GM18511 (cell line): ENCODE data around the gene NLN.
"Not testable (repeated sequence)": the region's sequence is repeated elsewhere in the genome, so short reads cannot be mapped to it uniquely, and the experiment has no call there.

Experiments used
- ATAC-seq: cut with Tn5 transposase; IDR thresholded peaks from one replicate; pipeline ENCODE4 v1.9.1; 2021; ENCODE audit warnings: mild to moderate bottlenecking, moderate library complexity; ENCODE audit not compliant: unreplicated experiment

The NLN gene

DNA sequence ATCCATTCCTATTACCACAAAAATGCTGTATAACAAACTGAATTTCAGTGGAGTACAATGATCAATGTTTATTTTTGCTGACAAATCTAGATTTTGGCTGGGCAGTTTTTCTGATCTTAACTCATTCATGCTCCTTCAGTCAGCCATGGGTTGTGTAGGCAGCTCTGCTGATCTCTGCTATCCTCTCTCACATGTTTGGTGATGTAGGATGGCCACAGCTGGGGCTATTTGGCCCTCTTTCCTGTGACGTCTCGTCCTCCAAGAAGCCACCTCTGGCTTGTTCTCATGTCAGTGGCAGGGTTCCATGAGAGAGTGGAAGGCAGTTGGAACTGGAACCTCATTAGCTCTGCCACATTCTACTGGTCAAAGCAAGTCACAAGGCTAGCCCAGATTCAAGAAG is 8.9 kb downstream of the NLN start:
- no peak for ATAC-seq

DNA sequence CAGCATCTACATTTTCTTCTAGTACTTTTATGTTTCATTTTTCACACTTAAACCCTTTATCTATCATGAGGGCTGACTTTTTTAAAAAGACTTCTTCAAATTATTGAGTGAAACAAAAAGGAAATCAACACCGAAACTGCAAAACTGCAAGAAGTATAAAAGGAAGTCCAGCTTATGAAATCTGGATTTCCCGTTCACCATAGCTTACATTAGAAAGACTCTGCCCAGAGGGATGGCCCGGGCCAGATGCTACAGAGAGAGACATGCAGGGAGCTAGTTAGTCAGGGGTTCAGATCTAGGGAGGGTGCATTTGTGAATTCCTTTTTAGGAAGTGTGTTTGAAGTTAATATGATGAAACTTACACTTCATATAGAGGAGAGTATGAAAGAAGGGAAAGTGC is 10.0 kb downstream of the NLN start:
- ATAC-seq: not testable (repeated sequence)

DNA sequence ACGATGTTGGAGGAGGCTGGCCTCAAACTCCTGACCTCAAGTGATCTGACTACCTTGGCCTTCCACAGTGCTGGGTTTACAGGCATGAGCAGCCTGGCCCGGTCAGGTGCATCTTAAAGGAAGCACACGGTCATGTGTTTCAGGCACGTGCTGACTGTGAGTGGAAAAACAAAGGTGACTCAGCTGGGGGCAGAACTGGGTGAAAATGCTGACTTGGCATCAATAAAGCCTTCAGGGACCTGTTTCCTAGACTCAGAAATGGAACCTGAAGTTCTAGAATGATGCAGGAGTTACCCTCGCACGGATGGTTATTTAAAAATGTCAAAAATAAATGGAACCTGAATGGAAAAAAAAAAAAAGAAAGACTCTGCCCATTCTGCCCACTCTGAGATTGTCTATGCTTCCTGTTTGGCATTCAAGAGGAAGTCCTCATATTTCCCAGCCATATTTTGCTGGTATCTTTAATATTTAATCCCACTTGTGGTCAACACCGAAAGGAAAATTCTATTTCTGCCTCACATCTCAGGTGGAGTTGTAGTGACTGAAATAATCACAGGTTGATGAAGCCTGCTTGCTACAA is 12.3 kb downstream of the NLN start:
- ATAC-seq: not testable (repeated sequence)

DNA sequence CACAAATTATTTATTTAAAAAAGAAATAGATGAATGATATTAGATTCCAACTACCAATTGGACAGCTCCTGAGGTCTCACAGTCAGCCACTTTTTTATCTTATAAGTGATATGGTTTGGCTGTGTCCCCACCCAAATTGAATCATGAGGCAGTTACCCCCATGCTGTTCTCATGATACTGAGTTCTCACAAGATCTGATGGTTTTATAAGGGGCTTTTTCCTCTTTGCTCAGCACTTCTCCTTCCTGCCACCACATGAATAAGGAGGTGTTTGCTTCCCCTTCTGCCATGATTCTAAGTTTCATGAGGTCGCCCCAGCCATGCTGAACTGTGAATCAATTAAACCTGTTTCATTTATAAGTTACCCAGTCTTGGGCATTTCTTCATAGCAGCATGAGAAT is 12.9 kb downstream of the NLN start:
- no peak for ATAC-seq

DNA sequence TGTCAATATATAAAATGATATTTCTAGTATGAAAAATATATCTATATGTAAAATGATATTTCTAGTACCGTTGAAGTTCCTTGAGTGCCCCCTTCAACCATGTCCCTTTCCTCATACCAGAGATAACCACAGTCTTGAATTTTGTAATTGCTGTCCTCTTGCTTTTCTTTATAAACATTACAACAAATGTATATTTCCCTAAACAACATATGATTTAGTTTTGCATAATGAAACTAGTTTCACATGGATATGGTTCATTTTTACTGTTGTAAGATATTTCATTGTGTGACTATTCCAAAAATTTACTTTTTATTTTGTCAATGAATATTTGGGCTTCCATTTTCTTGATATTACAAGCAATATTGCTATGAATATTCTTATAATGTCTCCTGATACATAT is 14.0 kb downstream of the NLN start:
- ATAC-seq: no peak

DNA sequence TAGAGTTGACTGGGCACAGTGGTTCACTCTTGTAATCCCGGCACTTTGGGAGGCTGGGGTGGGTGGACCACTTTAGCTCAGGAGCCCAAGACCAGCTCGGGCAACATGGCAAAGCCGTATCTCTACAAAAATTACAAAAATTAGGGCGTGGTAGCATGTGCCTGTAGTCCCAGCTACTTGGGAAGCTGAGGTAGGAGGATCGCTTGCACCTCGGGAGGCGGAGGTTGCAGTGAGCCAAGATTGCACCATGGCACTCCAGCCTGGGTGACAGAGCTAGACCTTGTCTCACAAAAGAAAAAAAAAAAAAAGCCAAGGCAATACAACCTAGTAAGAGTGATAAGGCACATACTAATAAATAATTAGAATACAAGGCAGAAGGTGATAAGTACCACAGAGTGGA is 15.8 kb downstream of the NLN start:
- ATAC-seq: no peak

DNA sequence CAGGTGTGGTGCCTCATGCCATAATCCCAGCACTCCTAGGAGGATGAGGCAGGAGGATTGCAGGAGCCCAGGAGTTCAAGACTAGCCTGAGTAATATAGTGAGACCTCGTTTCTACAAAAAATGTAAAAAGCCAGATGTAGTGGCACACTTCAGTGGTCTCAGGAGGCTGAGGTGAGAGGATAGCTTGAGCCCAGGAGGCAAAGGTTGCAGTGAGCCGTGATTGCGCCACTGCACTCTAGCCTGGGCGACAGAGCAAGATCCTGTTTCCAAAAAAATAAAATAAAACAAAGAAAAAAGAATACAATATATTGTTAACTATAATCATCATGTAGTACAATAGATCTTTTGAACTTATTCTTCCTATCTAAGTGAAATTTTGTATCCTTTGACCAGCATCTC is 16.3 kb downstream of the NLN start:
- ATAC-seq: no peak

DNA sequence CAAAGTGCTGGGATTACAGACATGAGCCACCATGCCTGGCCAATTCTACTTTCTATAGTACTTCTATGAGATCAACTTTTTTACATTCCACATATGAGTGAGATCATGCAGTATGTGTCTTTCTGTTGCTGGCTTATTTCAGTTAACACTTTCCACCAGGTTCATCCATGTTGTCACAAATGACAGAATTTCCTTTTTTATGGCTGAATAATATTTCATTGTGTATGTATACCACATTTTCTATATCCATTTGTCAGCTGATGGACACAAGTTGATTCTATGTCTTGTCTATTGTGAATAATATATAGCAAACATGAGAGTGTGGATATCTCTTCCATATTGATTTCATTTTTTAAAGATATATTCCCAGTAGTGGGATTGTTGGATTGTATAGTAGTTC is 17.2 kb downstream of the NLN start:
- ATAC-seq: no peak

DNA sequence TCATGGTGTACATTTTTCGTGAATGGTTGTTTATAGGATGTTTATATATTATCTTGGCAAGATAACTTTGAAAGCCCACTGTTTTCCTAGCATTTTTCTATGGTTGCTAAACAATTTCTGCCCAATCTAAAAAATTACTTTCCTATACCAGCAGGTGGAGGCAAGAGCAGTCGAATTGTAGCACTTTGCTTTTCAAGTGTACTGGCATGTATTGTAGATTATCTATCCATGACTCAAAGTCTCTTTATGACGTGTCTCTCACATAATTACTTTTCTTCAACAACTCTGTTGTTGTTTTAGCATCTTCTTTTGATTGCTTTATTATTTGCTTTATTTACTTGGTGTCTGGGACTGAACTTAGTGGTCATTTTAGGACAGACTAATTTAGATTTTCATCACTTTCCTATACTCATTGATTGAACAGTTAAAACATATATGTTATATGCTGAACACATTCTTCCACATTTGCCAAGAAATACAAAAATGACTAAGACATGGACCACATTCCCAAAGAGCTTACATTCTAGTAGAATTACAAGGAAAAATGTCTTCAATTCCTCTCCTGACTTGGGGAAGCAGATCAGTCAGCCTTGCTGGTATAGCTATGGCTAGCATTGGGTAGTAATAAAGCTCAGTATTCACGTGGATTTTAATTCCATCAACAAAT is 20.7 kb downstream of the NLN start:
- ATAC-seq: peak; percentile 84

DNA sequence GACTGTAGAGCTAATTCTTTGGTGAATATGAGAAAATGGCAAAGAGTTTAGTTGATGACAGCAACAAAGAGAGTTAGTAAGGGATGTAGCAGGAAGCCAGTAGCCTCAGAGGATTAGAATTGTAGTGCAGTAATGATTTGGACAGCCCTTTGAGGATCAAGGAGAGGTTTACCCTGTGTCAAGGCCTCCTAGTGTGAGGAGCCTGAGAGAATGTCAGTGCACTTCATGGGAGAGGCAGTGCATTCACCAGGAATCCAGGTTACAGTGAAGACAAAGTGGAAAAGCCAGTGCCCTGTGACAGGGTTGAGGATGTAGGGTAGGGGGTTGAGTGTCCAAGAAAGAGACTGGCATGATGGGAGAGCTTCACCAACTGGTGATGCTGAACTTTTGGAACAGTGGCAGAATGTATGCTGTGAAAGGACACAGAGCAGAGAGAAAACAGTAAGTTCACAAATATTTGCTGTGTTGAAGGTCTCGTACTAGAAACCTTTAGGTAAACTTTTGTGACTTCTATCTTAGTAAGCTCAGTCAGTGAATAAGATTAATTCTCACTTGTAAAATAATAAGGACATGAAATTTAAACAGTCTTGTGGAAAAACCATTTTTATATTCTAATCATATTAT is 27.3 kb downstream of the NLN start:
- ATAC-seq: no peak

DNA sequence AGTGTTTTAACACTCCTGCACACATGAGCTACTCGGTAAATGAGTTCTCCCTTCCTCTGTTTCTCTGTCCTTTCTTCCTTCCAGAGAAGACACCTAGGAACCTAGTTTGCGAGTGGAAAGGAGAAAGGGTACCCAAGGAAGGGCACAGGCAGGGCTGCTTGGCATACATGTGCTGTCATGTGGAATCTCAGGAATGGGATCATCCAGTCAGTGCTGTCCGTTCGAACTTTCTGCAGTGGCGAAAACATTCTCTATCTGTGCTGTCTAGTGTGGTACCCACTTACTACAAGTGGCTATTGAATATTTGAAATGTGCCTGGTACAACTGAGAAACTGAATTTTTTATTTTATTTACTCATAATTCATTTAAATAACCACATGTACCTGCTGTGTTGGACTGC is 28.0 kb downstream of the NLN start:
- no peak for ATAC-seq

DNA sequence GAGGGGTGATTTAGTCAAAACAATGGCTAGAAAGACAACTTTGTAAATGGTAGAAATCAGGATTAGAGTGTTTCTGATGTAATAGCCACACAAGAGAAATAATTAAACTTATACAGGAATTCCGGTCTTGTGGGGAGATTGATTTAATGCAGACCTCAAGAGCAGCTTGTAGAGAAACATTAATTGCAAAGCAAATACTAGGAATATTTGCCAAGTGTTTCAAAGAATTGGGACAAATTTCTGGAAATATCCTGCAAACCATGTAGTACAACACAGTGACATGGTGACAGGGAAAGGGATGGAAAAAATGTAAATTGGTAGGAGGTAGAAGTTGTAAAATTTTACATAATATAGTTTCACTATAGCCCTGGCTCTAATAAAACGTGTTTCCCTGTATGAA is 28.9 kb downstream of the NLN start:
- no peak for ATAC-seq

DNA sequence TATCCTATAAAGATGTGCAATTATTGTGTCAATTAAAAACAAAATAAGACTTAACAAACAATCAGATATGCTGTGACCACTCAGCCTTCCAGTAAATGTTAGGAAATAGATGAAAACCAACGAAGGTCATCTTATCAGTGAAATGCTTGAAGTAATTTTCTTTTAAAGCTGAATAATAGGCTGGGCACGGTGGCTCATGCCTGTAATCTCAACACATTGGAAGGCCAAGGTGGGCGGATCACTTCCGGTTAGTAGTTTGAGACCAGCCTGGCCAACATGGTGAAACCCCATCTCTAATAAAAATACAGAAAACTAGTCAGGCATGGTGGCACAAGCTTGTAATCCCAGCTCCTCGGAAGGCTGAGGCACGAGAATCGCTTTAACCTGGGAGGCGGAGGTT is 31.2 kb downstream of the NLN start:
- no peak for ATAC-seq

DNA sequence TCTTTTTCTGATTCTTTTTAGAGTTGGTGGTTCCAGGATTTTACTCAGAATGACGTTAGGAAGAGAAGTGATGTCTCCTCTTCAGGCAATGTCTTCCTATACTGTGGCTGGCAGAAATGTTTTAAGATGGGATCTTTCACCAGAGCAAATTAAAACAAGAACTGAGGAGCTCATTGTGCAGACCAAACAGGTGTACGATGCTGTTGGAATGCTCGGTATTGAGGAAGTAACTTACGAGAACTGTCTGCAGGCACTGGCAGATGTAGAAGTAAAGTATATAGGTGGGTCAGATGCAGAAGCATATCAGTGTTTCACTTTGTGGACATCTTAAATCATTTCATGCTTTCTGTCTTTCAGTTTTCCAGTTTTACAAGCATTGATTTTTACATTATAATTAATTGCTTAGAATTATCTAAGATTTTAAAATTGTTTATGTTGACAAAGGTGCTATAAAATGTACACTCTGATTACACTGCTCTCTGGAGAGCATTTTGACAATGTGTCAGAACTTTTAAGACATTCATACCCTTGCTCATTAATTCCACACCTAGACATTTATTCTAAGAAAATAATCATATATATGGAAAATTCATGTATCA is 36.6 kb downstream of the NLN start:
- ATAC-seq: no peak

DNA sequence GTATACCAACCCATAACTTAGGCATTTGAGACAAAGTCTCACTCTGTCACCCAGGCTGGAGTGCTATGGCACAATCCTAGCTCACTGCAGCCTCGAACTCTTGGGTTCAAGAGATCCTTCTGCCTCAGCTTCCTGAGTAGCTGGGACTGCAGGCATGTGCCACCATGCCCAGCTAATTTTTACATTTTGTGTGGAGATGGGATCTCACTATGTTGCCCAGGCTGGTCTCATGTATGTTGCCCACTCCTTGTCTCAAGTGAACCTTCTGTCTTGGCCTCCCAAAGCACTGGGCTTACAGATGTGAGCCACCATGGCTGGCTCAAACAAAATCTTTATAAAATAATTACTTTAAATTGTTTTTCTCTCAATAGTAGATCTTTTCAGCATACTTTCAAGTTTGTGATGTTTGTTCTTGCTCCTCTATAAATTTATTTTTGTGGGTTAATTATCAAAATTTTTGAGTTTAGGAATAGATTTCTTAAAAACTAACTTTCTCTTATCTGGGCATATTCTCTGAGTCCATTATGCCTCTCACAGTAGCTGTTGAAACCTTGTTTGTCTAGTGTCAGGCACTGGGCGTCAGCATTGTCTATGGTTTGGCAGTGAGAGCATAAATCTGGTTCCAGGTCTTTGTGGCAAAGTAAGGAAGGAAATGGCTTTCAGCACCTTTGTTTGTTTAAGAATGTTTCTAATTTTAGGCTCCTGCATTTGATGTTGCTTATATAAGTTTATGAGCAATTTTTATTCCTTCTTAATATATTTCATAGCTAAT is 38.7 kb downstream of the NLN start:
- no peak for ATAC-seq

DNA sequence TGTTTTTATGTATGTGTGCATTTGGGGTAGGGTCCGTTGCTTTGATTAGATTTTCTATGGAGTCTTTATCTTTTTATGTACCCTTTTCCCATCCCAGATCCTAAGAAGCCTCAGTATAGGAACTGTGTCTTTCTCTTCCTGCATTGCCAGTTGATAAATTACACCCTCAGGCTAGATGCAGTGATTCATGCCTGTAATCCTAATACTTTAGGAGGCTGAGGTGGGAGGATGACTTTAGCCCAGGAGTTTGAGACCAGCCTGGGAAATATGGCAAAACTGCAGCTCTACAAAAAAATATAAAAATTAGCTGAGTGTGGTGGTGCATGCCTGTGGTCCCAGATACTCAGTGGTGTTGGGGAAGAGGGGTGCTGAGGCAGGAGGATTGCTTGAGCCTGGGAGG is 40.2 kb downstream of the NLN start:
- no peak for ATAC-seq

DNA sequence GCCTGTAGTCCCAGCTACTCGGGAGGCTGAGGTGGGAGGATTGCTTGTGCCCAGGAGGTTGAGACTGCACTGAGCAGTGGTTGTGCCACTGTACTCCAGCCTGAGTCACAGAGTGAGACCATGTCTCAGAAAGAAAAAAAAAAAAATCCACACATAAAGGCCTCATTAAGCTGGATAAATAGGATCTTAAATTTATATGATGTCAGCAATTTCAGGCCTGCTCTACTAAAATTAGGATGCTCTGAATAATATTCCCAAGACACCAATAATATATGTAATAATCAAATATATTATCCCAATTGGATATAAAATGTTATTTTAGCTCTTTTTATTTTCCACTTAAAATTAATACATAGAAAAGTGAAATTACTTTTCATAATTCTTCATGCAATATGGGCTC is 43.6 kb downstream of the NLN start:
- no peak for ATAC-seq

DNA sequence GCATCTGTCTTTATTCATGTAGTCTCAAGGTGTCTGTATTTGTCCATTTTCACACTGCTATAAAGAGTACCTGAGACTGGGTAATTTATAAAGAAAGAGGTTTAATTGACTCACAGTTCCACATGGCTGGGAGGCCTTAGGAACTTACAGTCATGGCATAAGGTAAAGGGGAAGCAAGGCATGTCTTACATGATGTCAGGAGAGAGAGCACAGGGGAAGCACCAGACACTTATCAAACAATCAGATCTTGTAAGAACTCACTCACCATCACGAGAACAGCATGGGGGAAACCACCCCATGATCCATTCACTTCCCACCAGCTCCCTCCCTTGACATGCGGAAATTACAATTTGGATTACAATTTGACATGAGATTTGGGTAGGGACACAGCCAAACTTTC is 44.2 kb downstream of the NLN start:
- ATAC-seq: no peak

DNA sequence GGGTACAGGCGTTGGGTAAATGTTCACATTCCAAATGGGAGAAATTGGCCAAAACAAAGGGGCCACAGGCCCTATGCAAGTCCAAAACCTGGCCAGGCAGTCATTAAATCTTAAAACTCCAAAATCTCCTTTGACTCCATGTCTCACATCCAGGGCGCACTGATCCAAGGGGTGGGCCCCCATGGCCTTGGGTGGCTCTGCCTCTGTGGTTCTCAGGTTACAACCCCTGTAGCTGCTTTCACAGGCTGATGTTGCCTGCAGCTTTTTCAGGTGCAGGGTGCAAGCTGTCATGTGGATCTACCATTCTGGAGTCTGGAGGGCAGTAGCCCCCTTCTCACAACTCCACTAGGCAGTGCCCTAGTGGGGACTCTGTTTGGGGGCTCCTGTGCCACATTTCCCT is 44.8 kb downstream of the NLN start:
- ATAC-seq: no peak

DNA sequence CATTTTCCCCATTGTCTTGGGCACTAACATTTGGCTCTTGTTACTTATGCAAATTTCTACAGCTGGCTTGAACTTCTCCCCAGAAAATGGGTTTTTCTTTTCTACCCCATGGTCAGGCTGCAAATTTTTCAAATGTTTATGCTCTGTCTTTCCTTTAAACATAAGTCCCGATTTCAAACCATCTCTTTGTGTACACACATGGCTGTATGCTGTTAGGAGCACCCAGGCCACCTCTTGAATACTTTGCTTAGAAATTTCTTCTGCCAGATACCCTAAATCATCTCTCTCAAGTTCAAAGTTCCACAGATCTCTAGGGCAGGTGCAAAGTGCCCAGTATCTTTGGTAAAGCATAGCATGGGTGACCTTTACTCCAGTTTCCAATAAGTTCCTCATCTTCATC is 45.6 kb downstream of the NLN start:
- ATAC-seq: no peak

DNA sequence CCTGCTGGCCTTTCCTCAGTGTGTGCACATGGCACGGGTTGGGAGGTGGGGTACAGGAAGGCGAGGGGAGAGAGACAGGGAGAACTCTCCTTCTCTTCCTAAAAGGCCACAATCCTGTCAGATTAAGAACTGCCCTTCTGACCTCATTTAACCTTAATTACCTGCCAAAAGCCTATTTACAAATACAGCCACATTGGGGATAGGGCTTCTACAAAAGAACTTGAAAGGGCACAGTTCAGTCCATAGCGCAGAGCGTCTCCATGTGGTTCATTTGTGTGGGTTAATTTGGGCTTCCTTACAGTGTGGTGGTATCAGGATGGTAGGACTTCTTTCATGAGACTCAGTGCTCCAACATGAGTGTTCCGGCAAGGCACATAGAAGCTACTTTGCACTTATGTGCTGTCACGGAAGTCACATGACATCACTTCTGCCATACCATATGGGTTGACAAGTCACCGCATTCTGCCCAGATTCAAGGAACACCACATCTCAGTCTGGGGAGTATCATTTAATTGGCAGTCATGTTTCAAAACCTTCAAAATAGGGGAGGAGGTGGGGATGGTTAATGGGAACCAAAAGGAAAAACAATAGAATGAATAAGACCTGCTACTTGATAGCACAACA is 46.8 kb downstream of the NLN start:
- no peak for ATAC-seq
